ENCODE measurements around the gene CNGA1.

The CNGA1 gene

DNA sequence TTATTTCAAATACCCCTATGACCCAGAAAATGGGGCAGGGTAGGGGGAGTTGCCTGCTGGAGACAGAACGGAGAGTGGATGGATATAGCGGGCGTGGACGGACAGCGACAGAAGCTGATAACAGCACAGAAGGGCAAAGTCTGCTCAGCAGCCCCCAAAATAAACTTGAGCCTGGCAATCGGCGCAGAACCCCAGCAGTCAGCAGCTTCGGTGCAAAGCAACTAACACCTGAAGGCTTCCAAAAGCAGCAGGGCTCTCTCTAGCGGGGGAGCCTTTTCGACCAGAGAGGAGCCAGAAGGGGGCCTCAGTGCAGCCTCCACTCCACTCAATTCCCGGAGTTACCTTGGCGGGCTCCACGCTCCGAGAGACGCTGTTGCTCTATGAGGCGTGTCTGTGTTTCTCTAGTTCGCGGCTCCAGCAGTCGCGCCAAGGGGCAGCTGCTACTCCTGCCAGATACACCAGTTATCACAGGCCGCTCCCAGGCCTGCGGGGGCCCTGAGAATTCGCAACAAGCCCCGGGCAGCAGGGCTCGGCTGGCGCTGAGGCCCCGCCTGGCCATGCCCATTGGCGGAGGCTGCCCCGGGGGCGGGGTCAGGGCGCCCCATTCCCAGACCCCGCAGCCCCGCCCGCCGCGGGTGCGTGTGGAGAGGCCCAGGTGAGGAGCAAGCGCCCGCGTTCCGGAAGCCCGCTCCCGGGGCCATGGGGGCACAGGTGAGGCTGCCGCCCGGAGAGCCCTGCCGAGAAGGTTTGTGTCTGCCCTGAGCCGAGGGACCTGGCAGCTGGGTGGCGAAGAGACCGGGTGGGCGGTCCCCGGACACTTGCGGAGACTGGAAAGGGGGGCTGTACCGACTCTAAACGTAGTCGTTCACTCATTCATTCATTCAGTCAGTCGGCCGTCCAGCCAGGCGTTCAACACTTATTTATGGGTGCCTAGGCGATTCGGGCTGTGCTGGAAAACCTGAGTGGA, at the start of gene CNGA1, which contains the start of gene NIPAL1:
CNGA1 (minus strand) TSS at position 541 of the 967 bp plus-strand sequence. CDS start 63,992 bp downstream, outside the sequence.
NIPAL1 (plus strand) TSS at position 632 of the 967 bp plus-strand sequence; CDS start at position 700, 68 bp downstream.
- peak; percentile 57 for DNase-seq

GRCh38 chr4:48065587-48066052, 49.1 kb upstream of the CNGA1 start:
- DNase-seq = no peak

GRCh38 chr4:48064349-48064748, 47.9 kb upstream of the CNGA1 start:
- DNase-seq = no peak

DNA sequence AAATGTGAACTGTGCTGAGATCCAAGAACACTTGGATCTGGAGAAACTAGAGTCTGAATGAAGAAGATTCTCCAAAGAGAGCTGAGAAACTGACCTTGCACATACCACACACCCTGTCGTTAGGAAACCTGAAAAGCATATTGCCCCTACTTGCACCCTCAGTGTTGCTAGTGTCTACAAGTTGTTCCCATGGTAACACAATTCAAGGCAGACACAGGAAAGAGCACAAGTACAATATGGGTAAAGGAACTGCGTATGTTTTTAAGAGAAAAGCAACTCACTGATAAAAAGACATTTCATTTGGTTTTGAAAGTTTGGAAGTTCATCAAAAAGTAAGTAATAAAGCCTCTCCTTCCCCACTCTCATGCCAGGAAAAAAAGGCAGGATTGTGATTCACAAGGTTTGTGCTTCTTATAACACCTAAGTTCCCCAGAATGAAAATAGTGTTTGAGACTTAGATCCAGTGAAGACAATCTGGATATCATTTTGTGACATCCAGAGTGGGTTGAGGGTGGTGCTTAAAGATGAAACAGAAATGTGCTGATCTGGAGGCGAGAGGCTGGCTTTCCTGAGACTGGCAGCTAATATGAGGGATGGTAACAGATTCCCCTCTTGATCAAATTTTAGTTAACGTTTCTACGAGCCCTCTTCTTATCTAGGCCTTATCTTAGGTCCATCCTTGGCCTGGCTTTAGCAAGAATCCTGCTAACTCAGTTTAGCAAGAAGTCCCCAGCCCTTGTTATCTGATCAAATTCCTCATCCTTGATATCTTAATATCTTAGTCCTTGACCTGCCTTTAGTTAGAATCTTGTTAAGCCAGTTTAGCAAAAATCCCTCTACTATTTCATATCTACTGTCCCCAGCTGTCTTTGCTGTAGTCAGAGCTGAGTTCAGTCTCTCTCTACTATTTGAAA, 42.4 kb upstream of the CNGA1 start:
- no peak for DNase-seq

- DNase-seq = no peak
These were observed 34.6 kb upstream of the CNGA1 start for GRCh38 chr4:48051078-48051477.

DNA sequence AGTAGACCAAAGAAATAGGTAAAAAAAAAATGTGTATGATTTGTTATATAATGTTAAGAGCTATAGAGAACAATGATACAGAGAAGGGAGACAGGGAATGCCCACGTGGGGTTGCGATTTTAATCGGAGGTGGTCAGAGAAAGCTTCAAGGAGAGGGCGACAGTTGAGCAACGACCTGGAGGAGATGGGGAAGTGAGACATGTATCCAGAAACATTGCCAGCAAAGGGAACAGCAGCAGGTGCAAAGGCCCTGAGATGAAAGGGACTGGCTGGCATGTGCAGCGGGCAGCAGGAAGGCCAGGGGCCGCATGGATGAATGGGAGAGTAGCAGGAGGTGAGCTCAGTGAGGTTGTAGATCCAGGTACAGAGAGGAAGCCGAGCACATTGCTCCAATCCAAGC, 33.0 kb upstream of the CNGA1 start:
- no peak for DNase-seq

DNA sequence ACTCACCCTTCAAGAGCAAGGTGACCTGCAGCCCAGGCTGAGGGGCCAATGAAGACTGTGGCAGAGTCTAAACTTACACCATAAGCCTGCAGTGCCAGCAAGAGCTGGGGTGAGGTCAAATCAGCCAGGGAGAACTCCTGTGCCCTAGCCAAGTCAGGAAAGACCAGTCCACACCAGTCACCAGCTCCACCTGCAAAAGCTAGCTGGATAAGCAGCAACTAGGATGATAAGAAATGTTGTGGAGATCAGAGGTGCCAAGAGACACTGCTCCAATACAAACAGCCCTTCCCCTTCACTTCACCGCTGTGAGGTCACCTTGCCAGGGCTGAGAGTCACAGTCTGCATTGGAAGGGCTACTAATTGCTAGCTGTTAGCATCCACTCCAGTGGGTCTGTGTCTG, 31.4 kb upstream of the CNGA1 start:
- no peak for DNase-seq

DNA sequence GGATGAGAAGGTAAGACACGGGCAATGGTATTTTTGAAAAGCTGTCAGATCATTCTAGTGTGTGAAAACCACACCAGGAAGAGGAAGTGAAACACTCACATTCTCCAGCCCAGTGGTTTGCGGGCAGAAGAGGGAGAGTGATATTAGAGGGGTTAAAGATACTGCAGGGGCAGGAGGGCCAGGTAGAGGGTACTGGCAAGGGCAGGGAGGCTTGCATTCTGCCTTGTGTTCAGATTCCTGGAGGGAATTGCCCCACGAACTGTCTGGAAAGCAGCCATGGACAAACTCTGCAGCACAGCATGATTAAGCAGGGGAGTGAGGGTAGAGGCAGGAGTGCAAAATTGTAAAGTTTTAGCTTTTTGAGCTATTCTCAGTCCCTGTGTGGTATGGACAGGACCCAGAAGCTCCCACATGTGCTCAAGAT, 31.0 kb upstream of the CNGA1 start:
- DNase-seq = peak; percentile 67

- no peak for DNase-seq
These were observed 29.6 kb upstream of the CNGA1 start for GRCh38 chr4:48046059-48046458.

DNA sequence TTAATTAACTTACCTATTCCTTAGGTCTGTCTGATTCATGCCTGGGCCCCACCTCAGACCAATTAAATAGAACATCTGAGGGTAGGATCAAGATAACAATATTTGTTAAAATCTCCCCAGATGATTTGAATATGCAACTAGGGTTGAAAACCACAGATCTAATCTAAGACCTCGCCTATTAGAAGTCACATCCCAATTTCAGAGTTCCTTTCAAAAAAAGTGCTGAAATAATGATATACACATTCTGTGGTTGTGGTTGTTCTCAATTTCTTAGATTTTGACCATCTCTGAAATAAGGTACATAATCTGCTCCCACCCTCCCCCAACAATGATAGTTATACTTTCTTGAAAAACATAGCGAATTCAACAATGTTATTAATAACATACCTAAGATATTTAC, 27.8 kb upstream of the CNGA1 start:
- no peak for DNase-seq

DNA sequence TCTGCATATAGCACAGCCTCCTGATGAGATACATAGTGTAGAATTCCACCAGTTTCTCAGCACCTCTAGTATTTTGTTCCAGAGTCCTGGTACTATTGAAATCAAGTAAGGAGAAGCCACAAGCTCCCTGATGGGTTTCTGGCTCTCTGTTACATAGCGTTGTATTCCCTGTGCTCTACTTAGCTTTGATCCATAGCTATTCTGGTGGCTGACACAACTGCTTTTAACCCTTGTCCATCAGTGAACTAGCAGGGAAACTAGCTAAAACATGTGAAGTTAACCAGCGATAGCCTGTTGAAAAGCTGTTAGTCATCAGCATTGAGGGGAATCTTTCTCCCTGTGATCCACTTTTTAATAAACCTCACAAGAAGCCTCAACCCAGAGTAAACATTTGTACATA, 27.0 kb upstream of the CNGA1 start:
- no peak for DNase-seq

- DNase-seq = no peak
These were observed 26.5 kb upstream of the CNGA1 start for GRCh38 chr4:48042979-48043461.

- DNase-seq = no peak
These were observed 25.2 kb upstream of the CNGA1 start for GRCh38 chr4:48041535-48042137.

DNA sequence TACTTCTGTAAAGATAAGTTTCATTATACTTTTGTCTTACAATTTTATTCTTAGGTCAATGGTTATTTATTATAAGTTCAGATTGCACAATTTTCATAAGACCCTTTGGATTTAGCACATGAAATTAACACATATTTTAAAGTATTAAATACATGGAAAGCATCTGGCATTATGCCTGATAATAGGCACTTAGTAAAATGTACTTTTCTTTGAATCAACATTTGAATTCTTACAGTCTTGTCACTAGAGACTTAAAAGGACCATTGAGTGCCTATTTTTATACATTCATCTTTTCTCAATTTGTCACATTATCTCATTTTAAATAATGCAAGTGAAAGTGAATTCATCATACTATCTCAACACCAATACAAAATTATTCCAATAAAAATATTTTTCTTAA, 23.1 kb upstream of the CNGA1 start:
- no peak for DNase-seq

DNA sequence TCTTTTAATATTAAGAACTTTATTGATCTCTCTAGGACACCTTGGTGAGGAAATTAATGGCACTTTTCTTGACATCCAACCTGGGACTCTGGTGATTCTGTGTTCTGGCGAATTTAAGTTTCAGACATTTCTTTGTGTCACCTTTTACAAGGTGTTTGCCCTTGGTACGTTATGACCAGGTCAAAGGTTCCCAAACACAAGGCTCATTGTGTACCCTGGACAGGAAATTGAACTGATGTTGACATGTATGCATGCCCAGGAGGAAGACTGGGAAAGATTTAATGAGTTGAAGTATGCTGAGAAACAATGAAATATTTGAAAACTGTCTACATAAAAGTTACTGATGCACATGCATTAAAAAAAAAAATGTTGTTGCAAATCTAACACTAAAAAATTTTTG, 22.2 kb upstream of the CNGA1 start:
- DNase-seq = no peak

- no peak for DNase-seq
These were observed 20.6 kb upstream of the CNGA1 start for GRCh38 chr4:48037117-48037462.

DNA sequence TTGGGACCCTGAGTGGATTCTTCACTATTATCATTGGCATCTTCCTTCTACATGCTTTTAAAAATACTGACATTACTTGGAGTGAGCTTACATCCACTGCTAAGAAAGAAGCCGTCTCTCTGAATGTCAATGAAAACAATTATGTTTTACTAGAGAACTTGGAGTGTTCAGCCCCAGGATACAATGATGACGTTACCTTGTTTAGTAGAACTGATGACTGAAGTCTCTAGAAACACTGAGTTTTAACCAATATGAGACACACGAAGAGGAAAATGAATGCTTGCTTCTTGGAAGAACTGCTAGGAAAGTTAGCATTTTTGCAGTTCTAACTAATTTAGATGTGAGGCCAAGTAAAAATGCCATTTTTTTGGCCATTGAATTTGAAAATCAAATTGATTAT, 19.5 kb upstream of the CNGA1 start:
- no peak for DNase-seq

DNA sequence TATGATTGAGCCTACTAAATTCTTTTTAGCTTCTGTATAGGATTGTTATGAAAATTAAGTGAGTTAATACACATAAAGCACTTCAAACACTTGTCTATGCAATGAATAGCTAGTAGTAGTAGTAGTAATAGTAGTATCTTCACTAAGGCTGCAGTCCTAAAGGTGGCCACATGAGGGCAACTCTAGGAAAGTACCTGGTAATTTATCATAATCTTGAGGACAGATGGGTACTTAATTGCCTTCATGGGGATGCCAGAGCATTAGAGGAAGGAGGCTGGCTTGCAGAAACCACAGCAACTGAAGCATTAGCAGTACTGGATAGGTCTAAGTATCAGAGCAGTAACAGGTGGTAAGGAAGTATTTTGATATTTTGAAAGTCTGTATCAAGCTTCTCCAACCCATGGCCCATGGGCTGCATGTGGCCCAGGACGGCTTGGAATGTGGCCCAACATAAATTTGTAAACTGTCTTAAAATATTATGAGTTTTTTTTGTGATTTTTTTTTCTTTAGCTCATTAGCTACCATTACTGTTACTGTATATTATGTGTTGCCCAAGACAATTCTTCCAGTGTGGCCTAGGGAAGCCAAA, 17.4 kb upstream of the CNGA1 start:
- DNase-seq = peak; percentile 63

- DNase-seq = no peak
These were observed 16.9 kb upstream of the CNGA1 start for GRCh38 chr4:48033412-48033811.

DNA sequence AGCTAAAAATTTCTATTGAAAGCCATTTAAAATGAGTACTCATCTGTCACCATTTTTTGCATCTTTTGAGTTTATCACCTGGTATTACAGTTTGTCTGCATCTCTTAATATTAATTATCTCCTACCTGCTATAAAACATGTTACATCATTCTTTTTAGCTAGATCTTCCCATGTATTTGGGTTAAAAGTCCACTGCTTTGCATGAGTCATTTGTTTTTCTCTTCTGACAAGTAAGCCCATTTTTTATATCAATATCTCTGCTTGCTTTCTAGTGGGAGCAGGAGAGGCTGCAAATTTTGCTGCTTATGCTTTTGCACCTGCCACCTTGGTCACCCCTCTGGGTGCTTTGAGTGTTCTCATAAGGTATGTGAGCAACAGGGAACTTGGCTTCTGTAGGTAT, 16.2 kb upstream of the CNGA1 start:
- DNase-seq = no peak

GRCh38 chr4:48031802-48032525, 15.5 kb upstream of the CNGA1 start:
- DNase-seq = no peak

DNA sequence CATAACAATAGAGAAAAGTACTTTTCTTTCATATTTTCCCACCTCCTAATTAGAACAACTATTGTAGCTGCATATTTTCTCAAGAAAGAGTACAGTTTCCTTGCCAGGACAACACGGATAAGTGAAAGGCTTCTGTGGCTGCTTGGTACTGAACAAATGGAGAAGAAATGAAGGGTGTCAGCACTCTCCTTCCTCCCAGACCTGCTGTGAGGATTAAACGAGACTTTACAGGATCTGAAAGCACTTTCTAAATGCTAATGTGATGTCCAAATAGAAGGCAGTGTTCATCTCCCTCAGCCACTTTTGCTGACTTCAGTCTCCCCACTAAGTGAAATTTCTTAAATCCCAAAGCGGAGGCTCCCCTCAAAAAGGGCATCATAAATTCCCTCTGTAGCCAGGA, 14.0 kb upstream of the CNGA1 start:
- no peak for DNase-seq

All from activated T-cell treated with anti-CD3 and anti-CD28 coated beads for 4 hours (primary cell).